BJ (cell line): ENCODE results near the gene CHEK1. TPM values are rescaled to one million over a fixed set of nuclear protein-coding genes. Genes with fewer than 3 reads are reported as not detected.

ENCODE experiments used
- CTCF ChIA-PET: fragments of 350-600 bp; formaldehyde crosslinking; extraction: SDS; loops from one replicate; lab custom pipeline; 2021; ENCODE audit warnings: antibody characterized with exemption, inconsistent platforms; lab: Yijun Ruan, JAX
- POLR2A ChIA-PET: fragments of 300-600 bp; sonication (Branson Sonifier 250); formaldehyde crosslinking; extraction: SDS; loops from one replicate; lab custom pipeline; 2021; ENCODE audit warnings: antibody characterized with exemption; lab: Charles Lee
- DNase-seq: peaks from one replicate; pipeline ENCODE4 v3.0.0-alpha.2; 2011; ENCODE audit warnings: low read depth
- H3K27me3 ChIP-seq: 2 replicates; pipeline ENCODE4 v1.6.0; 2011; ENCODE audit warnings: low read length; ENCODE audit not compliant: control insufficient read depth, insufficient read depth
- H3K36me3 ChIP-seq: 2 replicates; pipeline ENCODE4 v1.5.1; 2011; ENCODE audit warnings: low read length; ENCODE audit not compliant: control insufficient read depth, insufficient read depth
- H3K4me3 ChIP-seq: 2 replicates; pipeline ENCODE4 v1.5.1; 2011; ENCODE audit warnings: low read depth, mild to moderate bottlenecking, control low read depth, low read length
- CTCF ChIP-seq: IDR thresholded peaks from 2 replicates; pipeline ENCODE4 v1.5.1; 2011; ENCODE audit warnings: low read depth, mild to moderate bottlenecking, control low read depth, inconsistent platforms, low read length, moderate library complexity; ENCODE audit not compliant: insufficient read depth
- polyA plus RNA-seq: library from polyadenylated mRNA; depleted of rRNA; stranded (reverse); fragments of >200 nt; gene quantifications from 2 replicates; pipeline ENCODE4 v1.2.3, GENCODE V29; 2011

The CHEK1 gene
- polyA plus RNA-seq, 1 experiment, result 11.4 TPM

DNA sequence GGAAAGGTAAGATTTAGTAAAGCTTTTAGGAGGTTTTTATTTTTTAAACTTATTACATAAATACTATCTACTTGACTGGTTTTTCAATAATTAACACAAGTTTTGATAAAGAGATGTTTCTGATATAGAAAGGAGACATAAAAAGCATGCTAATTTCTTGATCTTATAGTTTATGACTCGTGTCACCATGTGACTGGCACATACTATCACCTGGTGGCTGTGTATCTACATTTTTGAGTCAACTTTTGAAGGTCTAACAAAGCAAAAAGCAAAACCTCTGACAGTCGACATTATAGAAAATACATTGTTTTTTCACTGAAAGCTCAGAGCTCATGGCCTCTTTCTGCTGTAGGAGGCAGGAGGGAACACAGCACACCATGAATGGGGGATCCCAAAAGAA, 54.9 kb downstream of the CHEK1 start:
- Histone ChIP-seq H3K4me3 (no peak overlapping the region), H3K36me3 (no peaks in the 10 kb centered on the region; the same call in 1 of the 2 replicates), H3K27me3 (no peaks in the 10 kb centered on the region)
- POLR2A ChIA-PET, result no interaction called here
- CTCF ChIA-PET, result interaction anchor here (0.6 to 1.6 kb wide), 4 partner anchors 10 to 28 kb away, joined by 3 to 5 read pairs (median 3); no protein-coding TSS in a partner anchor
- no peak for TF ChIP-seq CTCF
- DNase-seq, result no peak

DNA sequence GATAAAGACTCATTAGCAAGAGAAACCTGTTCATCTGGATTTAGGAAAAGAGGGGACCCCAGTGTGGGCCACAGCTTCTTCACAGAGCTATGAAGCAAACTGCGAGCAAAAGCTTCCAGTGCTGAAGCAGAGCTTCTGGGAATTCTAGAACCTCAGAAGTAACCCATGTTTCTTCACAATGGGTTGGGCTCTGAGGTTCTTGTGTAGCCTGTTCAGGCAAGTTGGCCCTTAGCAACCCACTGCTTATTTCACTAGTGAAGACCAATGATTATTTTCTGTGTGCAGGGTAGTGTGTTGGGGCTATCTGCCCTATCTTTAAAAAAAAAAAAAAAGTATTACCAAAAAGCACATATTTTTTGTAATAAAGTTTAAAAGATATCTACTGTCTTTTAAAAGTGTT, 55.8 kb downstream of the CHEK1 start, which contains the start of gene ACRV1:
TSS of gene ACRV1 (minus strand) at position 101 of the 400 bp plus-strand sequence. CDS start at position 34, 67 bp downstream.
- ChIA-PET CTCF (interaction anchor here (1.2 to 1.6 kb wide), 2 partner anchors 10 to 21 kb away, joined by 3 to 5 read pairs; no protein-coding TSS in a partner anchor), POLR2A (no interaction called here)
- no peak for DNase-seq
- H3K4me3 ChIP-seq, result no peak within 1 kb of the TSS
- H3K27me3 ChIP-seq, result no peaks in the 10 kb centered on the region
- no peaks in the 10 kb centered on the region; the same call in 1 of the 2 replicates for H3K36me3 ChIP-seq
- TF ChIP-seq CTCF, result no peak

- POLR2A ChIA-PET, result no interaction called here
- no peak for DNase-seq
- CTCF ChIA-PET, result no interaction called here
These were observed 60.3 kb downstream of the CHEK1 start for GRCh38 chr11:125685228-125685627.

DNA sequence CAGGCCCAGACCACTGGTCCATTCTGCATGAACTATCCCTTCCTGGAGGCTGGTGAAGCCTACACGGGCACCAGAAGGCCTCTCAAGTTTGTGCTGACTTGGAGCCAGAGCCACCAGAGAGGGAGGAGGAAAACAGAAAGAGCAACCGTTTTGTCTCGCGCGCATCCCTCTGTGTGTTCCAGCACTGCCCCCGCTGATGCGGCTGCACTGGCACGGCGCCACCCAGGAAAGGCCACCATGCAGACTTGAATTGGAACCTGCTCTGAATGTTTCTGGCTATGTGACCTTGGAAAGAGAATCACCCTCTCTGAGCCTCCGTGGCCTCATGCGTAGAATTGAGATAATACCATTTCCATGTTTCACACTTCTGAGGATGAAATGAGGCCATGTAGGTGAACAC, 63.1 kb downstream of the CHEK1 start:
- CTCF ChIA-PET, result no interaction called here
- no peak for TF ChIP-seq CTCF
- Histone ChIP-seq H3K4me3 (no peak overlapping the region), H3K27me3 (no peaks in the 10 kb centered on the region), H3K36me3 (no peaks in the 10 kb centered on the region)
- no peak for DNase-seq
- POLR2A ChIA-PET, result no interaction called here

More at GRCh38 chr11:125685228-125685627, 60.3 kb downstream of the CHEK1 start:
- no peaks in the 10 kb centered on the region for H3K27me3 ChIP-seq
- H3K4me3 ChIP-seq, result no peak overlapping the region
- TF ChIP-seq CTCF, result no peak
- no peaks in the 10 kb centered on the region for H3K36me3 ChIP-seq

DNA sequence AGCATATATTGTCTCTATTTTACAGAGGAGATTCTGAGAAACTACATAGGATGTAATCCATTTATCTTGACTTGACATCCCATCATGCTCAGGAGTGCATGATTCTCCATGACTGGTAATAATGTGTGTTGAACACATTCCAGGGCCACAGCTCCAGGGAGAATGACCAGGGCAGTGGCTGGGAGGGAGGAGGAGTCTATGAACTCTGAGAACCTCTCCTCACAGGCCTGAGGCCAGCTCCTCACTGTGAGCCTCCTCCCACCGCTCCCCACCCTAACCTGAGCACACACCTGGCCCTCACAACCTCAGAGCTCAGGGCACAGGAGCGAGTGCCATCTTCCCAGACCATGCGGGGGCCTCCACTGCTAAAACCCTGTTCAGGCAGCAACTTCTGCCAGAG, 63.7 kb downstream of the CHEK1 start:
- Histone ChIP-seq H3K36me3 (no peaks in the 10 kb centered on the region), H3K27me3 (no peaks in the 10 kb centered on the region), H3K4me3 (no peak overlapping the region)
- DNase-seq, result no peak
- no peak for TF ChIP-seq CTCF
- ChIA-PET CTCF (no interaction called here), POLR2A (no interaction called here)
